ENCODE results near the gene CLK4.
"Not testable (repeated sequence)": the region's sequence is repeated elsewhere in the genome, so short reads cannot be mapped to it uniquely, and the experiment has no call there.

Gene CLK4

DNA sequence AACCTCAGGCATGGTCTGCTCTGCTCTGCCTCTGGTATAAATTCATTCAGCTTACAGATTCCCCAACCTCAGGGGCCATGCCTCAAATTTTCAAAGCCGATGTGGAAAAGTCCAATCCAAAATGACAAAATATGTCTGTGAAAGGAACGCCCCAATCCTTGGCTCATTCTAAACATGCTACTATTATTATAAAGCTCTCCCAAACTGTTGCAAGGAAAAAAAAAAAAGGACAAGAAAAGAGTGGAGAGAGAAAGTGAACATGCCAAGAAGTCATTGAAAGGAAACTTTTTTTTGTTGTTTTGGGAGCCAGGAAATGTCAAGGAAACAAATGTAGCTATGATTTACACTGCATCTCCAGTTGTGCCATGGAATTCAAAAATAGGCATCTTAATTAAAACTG is 40.5 kb downstream of the CLK4 start:
- Histone ChIP-seq H3K36me3 (no peaks in the 10 kb centered on the region), H3K9ac (no peak overlapping the region), H4K20me1 (peaks cover 0 to 25% (median 12%) of the 10 kb centered on the region in 11 experiments; a peak in 9 of 22 replicates), H3K4me1 (peaks cover 20 to 34% (median 20%) of the 10 kb centered on the region in 10 experiments), H3K27me3 (peaks cover 40 to 47% (median 43%) of the 10 kb centered on the region in 11 experiments), H3K9me3 (replicated peaks in 1 of 11) (peaks cover 5 to 8% (median 6%) of the 10 kb centered on the region in 11 experiments; a peak in 21 of 22 replicates), H3K4me2 (no peak overlapping the region), H3K27ac (no peak overlapping the region), H3K4me3 (no peak overlapping the region)
- TF ChIP-seq Cebpa-rat (IDR thresholded peaks at IDR 0.05) = no peak

DNA sequence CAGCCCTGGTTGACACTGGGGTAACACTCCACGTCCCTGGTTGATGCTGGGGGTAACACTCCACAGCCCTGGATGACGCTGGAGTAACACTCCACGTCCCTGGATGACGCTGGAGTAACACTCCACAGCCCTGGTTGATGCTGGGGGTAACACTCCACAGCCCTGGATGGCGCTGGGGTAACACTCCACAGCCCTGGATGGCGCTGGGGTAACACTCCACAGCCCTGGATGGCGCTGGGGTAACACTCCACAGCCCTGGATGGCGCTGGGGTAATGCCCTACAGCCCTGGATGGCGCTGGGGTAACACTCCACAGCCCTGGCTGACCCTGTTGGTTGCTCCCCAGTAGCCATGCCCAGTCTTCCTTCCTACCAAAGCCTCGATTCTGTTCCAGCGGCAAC is 41.4 kb downstream of the CLK4 start:
- H3K27ac ChIP-seq; H3K36me3 ChIP-seq; H3K9me3 ChIP-seq (replicated peaks in 1 of 11); H3K9ac ChIP-seq; H3K4me3 ChIP-seq; H3K4me2 ChIP-seq: not testable (repeated sequence)
- Histone ChIP-seq H3K4me1 (peaks cover 13 to 28% (median 17%) of the 10 kb centered on the region in 10 experiments), H3K27me3 (peaks cover 30 to 37% (median 34%) of the 10 kb centered on the region in 11 experiments), H4K20me1 (peaks cover 0 to 22% (median 10%) of the 10 kb centered on the region in 11 experiments; a peak in 8 of 22 replicates)

DNA sequence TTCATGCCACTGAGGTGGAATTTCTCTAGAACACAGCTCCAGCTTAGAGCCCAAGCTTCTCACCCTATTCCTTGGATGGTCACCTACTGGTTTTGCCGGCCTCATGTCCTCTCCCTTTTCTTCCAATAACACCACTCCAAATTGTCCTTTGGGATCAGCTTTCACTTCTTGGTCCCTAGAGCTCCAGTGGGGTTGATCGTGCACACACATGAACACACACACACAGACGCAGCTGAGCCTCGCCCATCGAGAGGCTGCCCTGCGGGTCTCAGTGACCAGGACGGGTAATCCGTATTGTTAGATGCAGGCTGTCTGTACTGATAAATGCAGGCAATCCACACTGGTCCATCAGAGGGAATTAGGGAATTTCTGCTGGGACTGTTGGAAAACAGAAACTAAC is 43.6 kb downstream of the CLK4 start:
- peaks cover 5 to 8% (median 6%) of the 10 kb centered on the region in 11 experiments; a peak in 21 of 22 replicates for H3K9me3 ChIP-seq (replicated peaks in 1 of 11)
- peaks cover 9 to 15% (median 12%) of the 10 kb centered on the region in 11 experiments for H3K27me3 ChIP-seq
- H3K36me3 ChIP-seq = no peaks in the 10 kb centered on the region
- TF ChIP-seq Cebpa-rat (IDR thresholded peaks at IDR 0.05) = no peak
- peaks cover 0 to 8% (median 0%) of the 10 kb centered on the region in 10 experiments; a peak in 5 of 20 replicates for H3K4me1 ChIP-seq
- H3K4me3 ChIP-seq = no peak overlapping the region
- H3K4me2 ChIP-seq = no peak overlapping the region
- H3K9ac ChIP-seq = no peak overlapping the region
- H3K27ac ChIP-seq = no peak overlapping the region
- 0 out of 22 replicates have a peak, but pooled peaks cover 0 to 5% (median 0%) of the 10 kb centered on the region in 11 experiments for H4K20me1 ChIP-seq

DNA sequence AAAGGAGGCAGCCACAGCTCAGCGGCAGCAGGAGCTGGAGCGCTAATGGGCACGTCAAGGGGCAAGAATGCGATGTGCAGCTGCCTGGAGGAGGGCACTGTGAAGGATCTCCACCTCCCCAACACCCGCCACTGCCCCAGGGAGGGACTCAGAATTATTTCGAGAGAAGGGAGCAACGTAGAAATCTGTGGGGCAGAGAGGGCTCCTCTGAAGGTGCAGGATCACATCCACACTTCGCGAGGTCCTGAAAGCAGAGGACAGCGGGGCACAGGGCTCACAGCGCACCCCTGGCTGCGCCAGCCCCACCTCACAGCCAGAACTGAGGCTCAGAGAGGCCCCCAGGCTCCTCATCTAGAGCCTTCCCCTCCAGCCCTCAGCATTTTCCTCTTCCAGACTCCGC is 44.6 kb downstream of the CLK4 start:
- H3K27ac ChIP-seq = no peak overlapping the region
- no peak overlapping the region for H3K4me3 ChIP-seq
- H3K27me3 ChIP-seq = peaks cover 0 to 6% (median 2%) of the 10 kb centered on the region in 11 experiments; a peak in 11 of 22 replicates
- H3K9me3 ChIP-seq (replicated peaks in 1 of 11) = peaks cover 6 to 13% (median 9%) of the 10 kb centered on the region in 11 experiments; a peak in 21 of 22 replicates
- TF ChIP-seq Cebpa-rat (IDR thresholded peaks at IDR 0.05) = no peak
- H3K36me3 ChIP-seq = no peaks in the 10 kb centered on the region
- H3K4me1 ChIP-seq = no peaks in the 10 kb centered on the region; a peak in 1 of 20 replicates
- no peak overlapping the region for H3K9ac ChIP-seq
- H3K4me2 ChIP-seq = no peak overlapping the region
- no peaks in the 10 kb centered on the region for H4K20me1 ChIP-seq

DNA sequence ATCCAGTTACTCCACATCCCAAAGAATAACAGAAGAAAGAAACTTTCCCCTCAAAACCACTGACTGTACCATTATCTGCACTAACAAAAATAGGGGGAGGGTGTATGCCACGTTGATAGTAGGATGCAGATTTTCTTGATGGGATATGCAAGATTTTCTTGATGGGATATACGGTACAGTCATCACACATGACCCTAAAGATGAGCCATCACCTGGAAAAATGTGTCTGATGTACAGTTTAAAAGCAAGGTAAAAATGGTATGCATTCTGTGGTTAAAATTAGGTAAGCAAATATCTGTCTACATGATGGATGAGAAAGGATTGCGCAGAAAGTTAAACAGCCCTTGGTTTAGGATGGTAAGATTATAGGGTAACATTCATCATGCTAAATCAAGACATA is 45.2 kb downstream of the CLK4 start:
- Histone ChIP-seq H4K20me1 (no peaks in the 10 kb centered on the region), H3K27ac (no peak overlapping the region), H3K4me1 (no peaks in the 10 kb centered on the region; a peak in 1 of 20 replicates), H3K4me3 (no peak overlapping the region), H3K36me3 (no peaks in the 10 kb centered on the region), H3K9me3 (replicated peaks in 1 of 11) (peaks cover 12 to 20% (median 16%) of the 10 kb centered on the region in 11 experiments; a peak in 21 of 22 replicates), H3K4me2 (no peak overlapping the region), H3K9ac (no peak overlapping the region), H3K27me3 (no peaks in the 10 kb centered on the region)
- no peak for TF ChIP-seq Cebpa-rat (IDR thresholded peaks at IDR 0.05)

DNA sequence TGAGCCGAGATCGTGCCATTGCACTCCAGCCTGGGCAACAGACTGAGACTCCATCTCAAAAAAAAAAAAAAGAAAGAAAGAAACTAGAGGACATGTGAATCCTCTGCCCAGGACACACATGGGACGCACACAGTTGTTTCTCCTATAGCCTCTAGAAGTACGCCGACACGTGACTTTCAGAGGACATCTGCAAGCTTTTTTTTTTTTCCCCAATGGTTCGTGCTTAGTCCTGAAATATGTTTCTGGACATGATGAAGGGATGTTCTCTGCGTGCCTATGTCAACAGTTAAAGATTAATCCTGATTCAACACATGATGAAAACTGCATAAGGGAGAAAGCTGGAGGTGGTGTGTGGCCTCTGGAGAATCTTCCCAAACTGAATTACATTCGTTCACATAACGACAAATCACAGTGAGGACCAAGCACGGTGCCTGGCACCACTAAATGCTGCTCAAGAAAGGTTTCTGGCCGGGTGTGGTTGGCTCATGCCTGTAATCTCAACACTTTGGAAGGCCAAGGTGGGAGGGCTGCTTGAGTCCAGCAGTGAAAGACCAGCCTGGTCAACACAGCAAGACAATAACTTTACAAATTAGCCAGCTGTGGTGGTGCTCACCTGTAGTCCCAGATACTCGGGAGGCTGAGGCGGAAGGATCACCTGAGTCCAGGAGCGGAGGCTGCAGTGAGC is 46.4 kb downstream of the CLK4 start:
- Histone ChIP-seq H3K4me3 (no peak overlapping the region), H4K20me1 (no peaks in the 10 kb centered on the region), H3K9ac (no peak overlapping the region), H3K4me1 (no peaks in the 10 kb centered on the region), H3K27ac (no peak overlapping the region), H3K4me2 (no peak overlapping the region), H3K27me3 (no peaks in the 10 kb centered on the region), H3K9me3 (replicated peaks in 1 of 11) (peaks cover 12 to 25% (median 22%) of the 10 kb centered on the region in 11 experiments; a peak in 21 of 22 replicates), H3K36me3 (no peaks in the 10 kb centered on the region)
- no peak for TF ChIP-seq Cebpa-rat (IDR thresholded peaks at IDR 0.05)

DNA sequence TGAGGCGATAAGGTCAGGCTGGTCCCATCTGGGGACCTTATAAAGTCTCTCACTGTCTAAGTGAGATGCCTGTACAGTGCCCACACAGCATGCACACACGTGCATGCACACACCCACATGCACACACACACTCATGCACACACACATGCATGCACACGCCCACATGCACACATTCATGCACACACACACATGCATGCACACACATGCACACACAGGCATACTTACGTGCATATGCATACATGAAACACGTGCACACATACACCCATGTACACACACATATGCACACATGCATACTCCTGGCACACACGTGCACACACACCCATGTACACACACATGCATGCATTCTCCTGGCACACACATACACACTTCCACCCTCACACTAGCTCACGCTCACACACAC is 48.9 kb downstream of the CLK4 start:
- H3K4me2 ChIP-seq = no peak overlapping the region
- no peaks in the 10 kb centered on the region for H3K36me3 ChIP-seq
- H4K20me1 ChIP-seq = no peaks in the 10 kb centered on the region
- H3K4me3 ChIP-seq = no peak overlapping the region
- TF ChIP-seq Cebpa-rat (IDR thresholded peaks at IDR 0.05) = no peak
- H3K9me3 ChIP-seq (replicated peaks in 1 of 11) = peaks cover 10 to 25% (median 22%) of the 10 kb centered on the region in 11 experiments; a peak in 21 of 22 replicates
- H3K27me3 ChIP-seq = no peaks in the 10 kb centered on the region
- H3K9ac ChIP-seq = no peak overlapping the region
- no peak overlapping the region for H3K27ac ChIP-seq
- H3K4me1 ChIP-seq = no peaks in the 10 kb centered on the region

DNA sequence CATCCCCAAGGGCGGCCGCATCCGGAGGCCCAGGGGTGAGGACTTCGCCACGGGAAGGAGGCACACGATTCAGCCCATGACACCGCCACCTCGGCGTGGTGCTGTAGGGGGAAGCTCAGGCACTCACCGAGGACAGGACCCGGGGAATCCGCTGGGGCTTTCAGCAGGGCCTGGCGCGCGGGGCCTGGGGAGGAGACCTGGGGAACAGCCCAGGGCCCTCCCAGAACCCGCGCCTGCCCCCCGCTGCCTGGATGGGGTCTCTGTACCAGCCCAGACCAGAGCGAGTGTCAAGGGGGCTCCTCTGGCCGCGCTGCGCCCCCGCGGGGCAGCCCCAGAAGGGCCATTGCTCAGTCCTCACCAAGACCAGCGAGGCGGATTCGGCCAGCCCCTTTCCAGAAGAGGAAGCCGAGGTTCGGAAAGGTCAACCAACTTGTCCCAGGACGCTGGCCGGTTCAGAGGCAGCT is 49.4 kb downstream of the CLK4 start:
- Histone ChIP-seq H3K27me3 (no peaks in the 10 kb centered on the region), H4K20me1 (no peaks in the 10 kb centered on the region), H3K4me1 (no peaks in the 10 kb centered on the region), H3K4me2 (no peak overlapping the region), H3K36me3 (no peaks in the 10 kb centered on the region), H3K9me3 (replicated peaks in 1 of 11) (peaks cover 15 to 30% (median 27%) of the 10 kb centered on the region in 11 experiments; a peak in 21 of 22 replicates), H3K9ac (no peak overlapping the region), H3K27ac (no peak overlapping the region), H3K4me3 (no peak overlapping the region)
- TF ChIP-seq Cebpa-rat (IDR thresholded peaks at IDR 0.05) = no peak

DNA sequence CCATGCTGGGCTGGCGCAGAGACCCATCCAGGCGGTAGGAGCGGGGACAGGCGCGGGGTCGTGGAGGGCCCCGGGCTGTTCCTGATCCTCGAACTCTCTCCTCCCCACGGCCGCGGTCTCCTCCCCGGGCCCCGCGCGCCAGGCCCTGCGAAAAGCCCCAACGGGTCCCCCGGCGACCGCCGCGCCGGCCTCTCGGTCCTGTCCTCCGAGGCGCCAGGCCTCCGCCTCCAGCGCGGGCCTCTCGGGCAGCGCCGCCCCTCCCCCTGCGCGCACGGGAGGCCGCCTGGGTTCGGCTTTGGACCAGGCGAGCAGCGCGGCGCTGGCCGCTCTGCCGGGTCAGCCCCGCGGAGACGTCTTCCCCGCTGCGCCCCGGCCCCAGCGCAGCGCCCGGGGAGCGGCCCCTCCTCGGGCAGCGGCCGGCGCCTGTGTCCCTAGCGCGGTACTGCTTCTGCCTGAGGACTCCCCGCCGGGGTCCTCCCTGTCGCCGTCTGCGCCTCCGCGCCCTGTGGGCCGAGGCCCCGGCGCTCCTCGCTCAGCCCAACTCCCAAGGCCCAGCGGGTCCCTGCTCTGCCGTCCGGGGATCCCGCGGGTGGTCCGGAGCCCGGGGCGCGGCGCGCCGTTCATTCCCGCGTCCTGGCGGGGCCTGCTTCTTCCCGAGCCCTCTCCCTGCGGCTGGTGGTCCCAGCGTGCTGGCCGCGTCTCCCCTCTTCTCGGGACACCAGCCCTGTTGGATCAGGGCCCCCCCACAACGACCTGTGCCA is 50.1 kb downstream of the CLK4 start:
- Histone ChIP-seq H4K20me1 (no peaks in the 10 kb centered on the region), H3K36me3 (no peaks in the 10 kb centered on the region), H3K27me3 (no peaks in the 10 kb centered on the region), H3K9ac (no peak overlapping the region), H3K27ac (no peak overlapping the region), H3K4me1 (no peaks in the 10 kb centered on the region), H3K4me2 (no peak overlapping the region), H3K4me3 (no peak overlapping the region), H3K9me3 (replicated peaks in 1 of 11) (peaks cover 22 to 36% (median 32%) of the 10 kb centered on the region in 11 experiments)
- TF ChIP-seq Cebpa-rat (IDR thresholded peaks at IDR 0.05) = no peak

Measured in BLaER1 treated with 17β-estradiol and CSF1 and Interleukin-3, amounts not matched to agents 10 nM and 100 nM (cell line).